ENCODE data around the gene SH3GL3. TPM values are rescaled to one million over a fixed set of nuclear protein-coding genes. Genes with fewer than 3 reads are reported as not detected.
A peak's percentile ranks its signal among the peaks of the same experiment; 100 is the strongest.

SH3GL3 gene
- total RNA-seq, 1 donor = 0.72 TPM

GRCh38 chr15:83654379-83655236 is 207.5 kb downstream of the SH3GL3 start:
- H3K27ac ChIP-seq (ENCODE audit: low read depth, low read length) = no peak overlapping the region
- no peak overlapping the region for H3K4me3 ChIP-seq (ENCODE audit: insufficient read depth, low read length)
- peaks cover 23% of the 10 kb centered on the region for H3K27me3 ChIP-seq (ENCODE audit: insufficient read depth, low read length)
- no peaks in the 10 kb centered on the region for H3K36me3 ChIP-seq (ENCODE audit: insufficient read depth, low read length)
- H3K4me2 ChIP-seq (ENCODE audit: insufficient read depth, low read length) = no peak overlapping the region
- H3K9me3 ChIP-seq (ENCODE audit: low read depth, low read length) = no peaks in the 10 kb centered on the region
- TF ChIP-seq CTCF (IDR thresholded peaks at IDR 0.05; ENCODE audit: extremely low read depth, low read depth, low read length) = no peak
- H4K20me1 ChIP-seq (ENCODE audit: insufficient read depth, low read length) = no peaks in the 10 kb centered on the region
- H3K4me1 ChIP-seq (ENCODE audit: insufficient read depth, low read length) = no peaks in the 10 kb centered on the region
- DNase-seq (ENCODE audit: insufficient read length, low spot score, missing footprints) = peak; percentile 90
- H2AFZ ChIP-seq (ENCODE audit: low read length) = no peak overlapping the region
- H3K79me2 ChIP-seq (ENCODE audit: insufficient read depth, low read length) = no peaks in the 10 kb centered on the region

- Histone ChIP-seq H3K4me1 (ENCODE audit: insufficient read depth, low read length) (no peaks in the 10 kb centered on the region), H2AFZ (ENCODE audit: low read length) (no peak overlapping the region), H3K9me3 (ENCODE audit: low read depth, low read length) (no peaks in the 10 kb centered on the region), H3K4me3 (ENCODE audit: insufficient read depth, low read length) (no peak overlapping the region), H3K27me3 (ENCODE audit: insufficient read depth, low read length) (peaks cover 23% of the 10 kb centered on the region), H3K27ac (ENCODE audit: low read depth, low read length) (no peak overlapping the region), H3K79me2 (ENCODE audit: insufficient read depth, low read length) (no peaks in the 10 kb centered on the region), H4K20me1 (ENCODE audit: insufficient read depth, low read length) (no peaks in the 10 kb centered on the region), H3K36me3 (ENCODE audit: insufficient read depth, low read length) (no peaks in the 10 kb centered on the region), H3K4me2 (ENCODE audit: insufficient read depth, low read length) (no peak overlapping the region)
- DNase-seq (ENCODE audit: insufficient read length, low spot score, missing footprints) = peak; percentile 65
- TF ChIP-seq CTCF (IDR thresholded peaks at IDR 0.05; ENCODE audit: extremely low read depth, low read depth, low read length) = no peak
These were observed 208.1 kb downstream of the SH3GL3 start for GRCh38 chr15:83655237-83655616.

GRCh38 chr15:83656192-83656591 is 209.1 kb downstream of the SH3GL3 start:
- Histone ChIP-seq H4K20me1 (ENCODE audit: insufficient read depth, low read length) (no peaks in the 10 kb centered on the region), H3K79me2 (ENCODE audit: insufficient read depth, low read length) (no peaks in the 10 kb centered on the region), H3K36me3 (ENCODE audit: insufficient read depth, low read length) (no peaks in the 10 kb centered on the region), H3K9me3 (ENCODE audit: low read depth, low read length) (no peaks in the 10 kb centered on the region), H3K4me3 (ENCODE audit: insufficient read depth, low read length) (no peak overlapping the region), H3K27me3 (ENCODE audit: insufficient read depth, low read length) (peaks cover 23% of the 10 kb centered on the region), H3K4me2 (ENCODE audit: insufficient read depth, low read length) (no peak overlapping the region), H2AFZ (ENCODE audit: low read length) (no peak overlapping the region), H3K4me1 (ENCODE audit: insufficient read depth, low read length) (no peaks in the 10 kb centered on the region), H3K27ac (ENCODE audit: low read depth, low read length) (no peak overlapping the region)
- no peak for TF ChIP-seq CTCF (IDR thresholded peaks at IDR 0.05; ENCODE audit: extremely low read depth, low read depth, low read length)
- no peak for DNase-seq (ENCODE audit: insufficient read length, low spot score, missing footprints)

- peak; percentile 74 for DNase-seq (ENCODE audit: insufficient read length, low spot score, missing footprints)
- no peaks in the 10 kb centered on the region for H3K4me1 ChIP-seq (ENCODE audit: insufficient read depth, low read length)
- H3K79me2 ChIP-seq (ENCODE audit: insufficient read depth, low read length) = no peaks in the 10 kb centered on the region
- H3K4me3 ChIP-seq (ENCODE audit: insufficient read depth, low read length) = no peak overlapping the region
- no peak for TF ChIP-seq CTCF (IDR thresholded peaks at IDR 0.05; ENCODE audit: extremely low read depth, low read depth, low read length)
- H3K9me3 ChIP-seq (ENCODE audit: low read depth, low read length) = no peaks in the 10 kb centered on the region
- H3K27me3 ChIP-seq (ENCODE audit: insufficient read depth, low read length) = peaks cover 23% of the 10 kb centered on the region
- no peak overlapping the region for H3K4me2 ChIP-seq (ENCODE audit: insufficient read depth, low read length)
- H3K36me3 ChIP-seq (ENCODE audit: insufficient read depth, low read length) = no peaks in the 10 kb centered on the region
- H2AFZ ChIP-seq (ENCODE audit: low read length) = no peak overlapping the region
- H4K20me1 ChIP-seq (ENCODE audit: insufficient read depth, low read length) = no peaks in the 10 kb centered on the region
- no peak overlapping the region for H3K27ac ChIP-seq (ENCODE audit: low read depth, low read length)
These were observed 209.9 kb downstream of the SH3GL3 start for GRCh38 chr15:83656943-83657528.
